Measurements from ENCODE around the gene LSS. TPM values are rescaled to one million over a fixed set of nuclear protein-coding genes. Genes with fewer than 3 reads are reported as not detected.

LSS gene
- total and polyA plus RNA-seq, 2 of the 8 experiments (the other 6 are each of a cell fraction or from before 2014, with no cell fraction given) = 96.1 to 123 TPM

GRCh38 chr21:46180778-46181391, 47.7 kb downstream of the LSS start:
- peaks cover 0 to 20% (median 9%) of the 10 kb centered on the region in 4 experiments; a peak in 5 of 7 replicates for H3K4me1 ChIP-seq (replicated peaks in 1 of 4; ENCODE audit: control insufficient read depth in 3 of 4, insufficient read depth in 4 of 4, low read length in 3 of 4)
- H2BK5ac ChIP-seq (ENCODE audit: low read depth, low read length) = 0 out of 2 replicates have a peak overlapping the region, but pooled peaks have one; percentile 52
- no peak overlapping the region for H3K56ac ChIP-seq (replicated peaks; ENCODE audit: insufficient read length, low read depth, low read length)
- peaks cover 0 to 11% of the 10 kb centered on the region in 2 experiments for H4K20me1 ChIP-seq (replicated peaks in 1 of 2; ENCODE audit: control insufficient read depth in 1 of 2, insufficient read depth in 2 of 2, low read length in 2 of 2)
- no peaks in the 10 kb centered on the region for H3K27me3 ChIP-seq (replicated peaks in 1 of 4; ENCODE audit: control insufficient read depth in 3 of 4, extremely low read depth in 1 of 4, insufficient read depth in 3 of 4, low read length in 3 of 4)
- no peak for TF ChIP-seq ZNF274 (IDR thresholded peaks at IDR 0.05; ENCODE audit: borderline replicate concordance, extremely low read depth, low read length)
- TF ChIP-seq SUZ12 (IDR thresholded peaks at IDR 0.05; ENCODE audit: low read length) = no peak
- TF ChIP-seq TBP (IDR thresholded peaks at IDR 0.05; ENCODE audit: low read depth, low read length) = no peak
- TF ChIP-seq YY1 (IDR thresholded peaks at IDR 0.05; ENCODE audit: low read depth, low read length) = no peak
- no peak for TF ChIP-seq CHD1 (IDR thresholded peaks at IDR 0.05; ENCODE audit: low read depth, low read length)
- TF ChIP-seq SIN3A (conservative IDR thresholded peaks at IDR 0.05 in 1 of 2, IDR thresholded peaks at IDR 0.05 in 1 of 2; ENCODE audit: low read depth in 1 of 2, low read length in 2 of 2) = no peak
- TF ChIP-seq RBBP5 (IDR thresholded peaks at IDR 0.05; ENCODE audit: borderline replicate concordance, low read depth, low read length) = no peak
- no peak for TF ChIP-seq RNF2 (IDR thresholded peaks at IDR 0.05; ENCODE audit: borderline replicate concordance, low read depth, low read length, missing control alignments, poor library complexity, severe bottlenecking)
- no peak for TF ChIP-seq TCF12 (IDR thresholded peaks at IDR 0.05; ENCODE audit: low read depth, low read length)
- TF ChIP-seq POLR2A (IDR thresholded peaks at IDR 0.05; ENCODE audit: control extremely low read depth in 1 of 2, low read depth in 2 of 2, low read length in 2 of 2) = no peak
- no peak for TF ChIP-seq JUN (IDR thresholded peaks at IDR 0.05; ENCODE audit: low read depth, low read length)
- no peak for TF ChIP-seq SAP30 (IDR thresholded peaks at IDR 0.05; ENCODE audit: insufficient read depth, insufficient replicate concordance, low read length)
- H3K9ac ChIP-seq (replicated peaks in 1 of 4; ENCODE audit: extremely low read depth in 1 of 4, low read depth in 3 of 4, low read length in 3 of 4) = no peak overlapping the region; a peak in 1 of 7 replicates
- no peak overlapping the region for H3K4ac ChIP-seq (replicated peaks; ENCODE audit: insufficient read length, low read depth, low read length)
- H2BK15ac ChIP-seq (ENCODE audit: low read length) = no peak overlapping the region
- H2BK120ac ChIP-seq (replicated peaks; ENCODE audit: low read depth, low read length) = no peak overlapping the region
- H2AFZ ChIP-seq (ENCODE audit: low read length) = no peak overlapping the region
- H3K4me3 ChIP-seq (ENCODE audit: extremely low read depth in 1 of 4, insufficient read depth in 2 of 4, low read depth in 3 of 4, low read length in 4 of 4) = no peak overlapping the region
- CTCF ChIA-PET (ENCODE audit: partially characterized antibody) = interaction anchor here (0.8 to 2.5 kb wide), 3 partner anchors 28 to 39 kb away, joined by 3 to 8 read pairs (median 4); no protein-coding TSS in a partner anchor
- peak overlapping the region; percentile 50; the same call in 1 of the 2 replicates for H2BK12ac ChIP-seq (ENCODE audit: low read depth, low read length)
- H3K14ac ChIP-seq (ENCODE audit: insufficient read length) = no peak overlapping the region
- FAIRE-seq (no peak), DNase-seq (ENCODE audit: low read depth in 1 of 2, low spot score in 2 of 2) (no peak)
- H3K4me2 ChIP-seq (ENCODE audit: insufficient read depth in 1 of 2, low read depth in 2 of 2, low read length in 2 of 2) = no peak overlapping the region
- POLR2A ChIA-PET (ENCODE audit: partially characterized antibody) = no interaction called here
- H2BK20ac ChIP-seq (ENCODE audit: low read length) = no peak overlapping the region
- peaks cover 0 to 2% (median 0%) of the 10 kb centered on the region in 4 experiments; a peak in 1 of 8 replicates for H3K36me3 ChIP-seq (ENCODE audit: control insufficient read depth in 2 of 4, insufficient read depth in 4 of 4, low read length in 3 of 4)
- peak overlapping the region; percentile 38; the same call in 1 of the 2 replicates for H3K18ac ChIP-seq (ENCODE audit: extremely low read depth, low read length)
- H3K27ac ChIP-seq (ENCODE audit: low read depth, low read length) = peak overlapping the region; percentile 50; the same call in 1 of the 2 replicates
- WGBS, 2 experiments (ENCODE audit: extremely low coverage in 1 of 2, insufficient coverage in 1 of 2, insufficient read length in 1 of 2, insufficient replicate concordance in 2 of 2, low coverage in 1 of 2, low lambda C conversion rate in 2 of 2, missing lambda C conversion rate in 1 of 2) = 89% methylated on average over 23 of the region's 26 CpGs; no CpG with 5 or more reads in 1 of the 2 experiments
- peak overlapping the region; percentile 25 for H4K91ac ChIP-seq (replicated peaks; ENCODE audit: insufficient read length, low read length)
- peaks cover 8% of the 10 kb centered on the region for H3K23me2 ChIP-seq (ENCODE audit: low read depth, low read length)
- H2AK5ac ChIP-seq (ENCODE audit: low read depth, low read length) = 0 out of 2 replicates have a peak overlapping the region, but pooled peaks have one; percentile 39
- H3K23ac ChIP-seq (ENCODE audit: insufficient read length) = no peak overlapping the region
- peak overlapping the region; percentile 85 for H4K8ac ChIP-seq (ENCODE audit: extremely low read depth, insufficient read depth, low read length)
- H3K9me3 ChIP-seq (ENCODE audit: insufficient read depth in 2 of 2, low read depth in 1 of 2, low read length in 1 of 2) = no peaks in the 10 kb centered on the region
- H4K5ac ChIP-seq (ENCODE audit: insufficient read length, low read depth, low read length) = no peak overlapping the region
- peaks cover 0 to 18% of the 10 kb centered on the region in 2 experiments; a peak in 2 of 4 replicates for H3K79me2 ChIP-seq (ENCODE audit: control insufficient read depth in 1 of 2, insufficient read depth in 2 of 2, low read length in 2 of 2)
- H3K79me1 ChIP-seq (ENCODE audit: low read depth, low read length) = peaks cover 5% of the 10 kb centered on the region; the same call in 1 of the 2 replicates

Measured in H1 (cell line).